GM23338 (cell line): ENCODE data around the gene HELB. TPM values are rescaled to one million over a fixed set of nuclear protein-coding genes. Genes with fewer than 3 reads are reported as not detected.

ENCODE experiments used
- ATAC-seq: fragments of 200-7000 bp; cut with Tn5 transposase; 3 replicates; pipeline ENCODE4 v1.9.1; 2020
- DNase-seq: peaks from one replicate; pipeline ENCODE4 v3.0.0-alpha.2; 2015; ENCODE audit warnings: low spot score
- H2AFZ ChIP-seq: fragments of 200-600 bp; sonication (generic); 2 replicates; pipeline ENCODE4 v1.8.0; 2016; ENCODE audit warnings: antibody characterized with exemption, mild to moderate bottlenecking, moderate library complexity
- H3F3A ChIP-seq: fragments of 200-600 bp; sonication (generic); replicated peaks from 2 replicates; pipeline ENCODE4 v1.8.0; 2017; ENCODE audit warnings: antibody characterized with exemption, mixed run types, low read depth
- H3K27ac ChIP-seq: fragments of 200-600 bp; sonication (generic); 2 replicates; pipeline ENCODE4 v1.6.1; 2016; ENCODE audit warnings: low read depth
- H3K27me3 ChIP-seq: fragments of 200-600 bp; sonication (generic); 2 replicates; pipeline ENCODE4 v1.8.0; 2016; ENCODE audit warnings: mild to moderate bottlenecking, mixed run types, moderate library complexity; ENCODE audit not compliant: insufficient read depth
- H3K36me3 ChIP-seq: fragments of 200-600 bp; sonication (generic); 2 replicates; pipeline ENCODE4 v1.8.0; 2016; ENCODE audit warnings: mild to moderate bottlenecking; ENCODE audit not compliant: insufficient read depth
- H3K4me1 ChIP-seq: fragments of 200-600 bp; sonication (generic); 2 replicates; pipeline ENCODE4 v1.8.0; 2016; ENCODE audit warnings: mild to moderate bottlenecking, moderate library complexity; ENCODE audit not compliant: insufficient read depth
- H3K4me2 ChIP-seq: fragments of 200-600 bp; sonication (generic); 2 replicates; pipeline ENCODE4 v1.7.1; 2017; ENCODE audit warnings: mixed run types
- H3K4me3 ChIP-seq: fragments of 200-600 bp; sonication (generic); 2 replicates; pipeline ENCODE4 v1.6.1; 2016; ENCODE audit warnings: mixed run types
- H3K79me2 ChIP-seq: fragments of 200-600 bp; sonication (generic); replicated peaks from 2 replicates; pipeline ENCODE4 v1.8.0; 2017; ENCODE audit warnings: mild to moderate bottlenecking; ENCODE audit not compliant: insufficient read depth
- H3K9me2 ChIP-seq: fragments of 200-600 bp; sonication (generic); 2 replicates; pipeline ENCODE4 v1.8.0; 2017; ENCODE audit not compliant: insufficient read depth
- H4K20me1 ChIP-seq: fragments of 200-600 bp; sonication (generic); replicated peaks from 2 replicates; pipeline ENCODE4 v1.8.0; 2017; ENCODE audit warnings: mild to moderate bottlenecking; ENCODE audit not compliant: insufficient read depth
- H3K27ac Mint-ChIP-seq: 2 replicates; pipeline ENCODE4 v1.8.0; 2020; ENCODE audit warnings: inconsistent platforms, mild to moderate bottlenecking, moderate library complexity, mixed read lengths
- H3K27me3 Mint-ChIP-seq: 3 replicates; pipeline ENCODE4 v1.8.0; 2022; ENCODE audit warnings: low read depth, mild to moderate bottlenecking, moderate library complexity, mixed read lengths, inconsistent platforms; ENCODE audit not compliant: insufficient read depth, poor library complexity
- H3K36me3 Mint-ChIP-seq: 3 replicates; pipeline ENCODE4 v1.8.0; 2021; ENCODE audit warnings: low read depth, mild to moderate bottlenecking, inconsistent platforms, moderate library complexity, mixed read lengths
- H3K4me1 Mint-ChIP-seq: 3 replicates; pipeline ENCODE4 v1.8.0; 2020; ENCODE audit warnings: mild to moderate bottlenecking, inconsistent platforms, mixed read lengths
- H3K4me3 Mint-ChIP-seq: 3 replicates; pipeline ENCODE4 v1.8.0; 2021; ENCODE audit warnings: moderate library complexity, mild to moderate bottlenecking, inconsistent platforms, mixed read lengths
- H3K9me3 Mint-ChIP-seq: 3 replicates; pipeline ENCODE4 v1.8.0; 2020; ENCODE audit warnings: moderate library complexity, mild to moderate bottlenecking, inconsistent platforms, mixed read lengths
- JUNB ChIP-seq: IDR thresholded peaks from one replicate; pipeline ENCODE4 v1.6.1; 2016; ENCODE audit warnings: antibody characterized with exemption; ENCODE audit not compliant: unreplicated experiment
- POLR2AphosphoS5 ChIP-seq: IDR thresholded peaks from 2 replicates; pipeline ENCODE4 v1.6.1; 2016; ENCODE audit warnings: antibody characterized with exemption, low read depth
- ZNF114 ChIP-seq: fragments of 250-450 bp; sonication (Bioruptor Pico); IDR thresholded peaks from 2 replicates; pipeline ENCODE4 v1.5.0; 2020; ENCODE audit warnings: mild to moderate bottlenecking, moderate library complexity
- ZNF331 ChIP-seq: fragments of 250-450 bp; sonication (Bioruptor Pico); IDR thresholded peaks from 2 replicates; pipeline ENCODE4 v1.5.0; 2020; ENCODE audit warnings: low read depth, mild to moderate bottlenecking, moderate library complexity
- polyA plus RNA-seq: library from polyadenylated mRNA; unstranded; fragments of >200 nt; fragmentation: Nextera tagmentation; extraction: Ambion mirVana; gene quantifications from 2 replicates; pipeline ENCODE4 v1.2.1, GENCODE V29; 2016
- total RNA-seq: library from RNA; depleted of rRNA; stranded (reverse); fragments of >200 nt; shearing (Covaris generic); gene quantifications from 2 replicates; pipeline ENCODE4 v1.2.3, GENCODE V29; 2014
- TF ChIP-seq, protein P1 (sequence below): fragments of 250-450 bp; sonication (Bioruptor Pico); IDR thresholded peaks from 2 replicates; pipeline ENCODE4 v1.5.0; 2020; ENCODE audit warnings: mild to moderate bottlenecking, moderate library complexity
- TF ChIP-seq, protein P2 (sequence below): IDR thresholded peaks from 2 replicates; pipeline ENCODE4 v1.6.1; 2016; ENCODE audit warnings: antibody characterized with exemption

HELB gene
- total and polyA plus RNA-seq, 2 experiments from 2014 or later: 3.1 to 18.2 TPM

DNA sequence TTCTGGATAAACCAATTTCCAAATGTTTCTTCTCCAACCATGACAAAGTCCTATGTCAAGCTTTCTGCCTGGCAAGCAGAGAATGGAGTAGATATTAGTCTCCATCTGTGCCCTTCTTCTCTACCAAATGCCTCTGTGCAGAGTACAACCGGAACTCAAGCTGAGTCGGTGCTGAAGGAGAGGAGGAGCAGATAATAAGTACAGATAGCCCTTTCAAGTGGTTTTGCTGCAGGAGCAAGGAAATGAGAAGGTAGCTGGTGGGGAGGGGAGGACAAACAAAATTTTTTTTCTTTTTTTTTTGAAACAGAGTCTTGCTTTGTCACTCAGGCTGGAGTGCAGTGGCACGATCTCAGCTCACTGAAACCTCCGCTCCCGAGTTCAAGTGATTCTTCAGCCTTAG is 14.2 kb upstream of the HELB start:
- Histone ChIP-seq H3K9me2 (0 out of 2 replicates have a peak, but pooled peaks cover 6% of the 10 kb centered on the region), H3K36me3 (no peaks in the 10 kb centered on the region), H3K79me2 (no peaks in the 10 kb centered on the region), H3K4me1 (no peaks in the 10 kb centered on the region), H3K27ac (no peak overlapping the region), H4K20me1 (no peaks in the 10 kb centered on the region), H3K4me2 (no peak overlapping the region), H3K27me3 (no peaks in the 10 kb centered on the region), H3K4me3 (no peak overlapping the region), H3F3A (no peaks in the 10 kb centered on the region), H2AFZ (0 out of 2 replicates have a peak overlapping the region, but pooled peaks have one; percentile 32)
- Mint-ChIP-seq H3K27ac (no peak overlapping the region), H3K4me3 (no peak overlapping the region), H3K4me1 (no peaks in the 10 kb centered on the region; the same call in 2 of the 3 replicates), H3K27me3 (no peaks in the 10 kb centered on the region), H3K36me3 (no peaks in the 10 kb centered on the region), H3K9me3 (no peaks in the 10 kb centered on the region)
- TF ChIP-seq POLR2AphosphoS5 (no peak), ZNF114 (CRISPR knock-in tag) (no peak), JUNB (no peak), ZNF331 (CRISPR knock-in tag) (no peak)
- TF ChIP-seq, protein P1, sequence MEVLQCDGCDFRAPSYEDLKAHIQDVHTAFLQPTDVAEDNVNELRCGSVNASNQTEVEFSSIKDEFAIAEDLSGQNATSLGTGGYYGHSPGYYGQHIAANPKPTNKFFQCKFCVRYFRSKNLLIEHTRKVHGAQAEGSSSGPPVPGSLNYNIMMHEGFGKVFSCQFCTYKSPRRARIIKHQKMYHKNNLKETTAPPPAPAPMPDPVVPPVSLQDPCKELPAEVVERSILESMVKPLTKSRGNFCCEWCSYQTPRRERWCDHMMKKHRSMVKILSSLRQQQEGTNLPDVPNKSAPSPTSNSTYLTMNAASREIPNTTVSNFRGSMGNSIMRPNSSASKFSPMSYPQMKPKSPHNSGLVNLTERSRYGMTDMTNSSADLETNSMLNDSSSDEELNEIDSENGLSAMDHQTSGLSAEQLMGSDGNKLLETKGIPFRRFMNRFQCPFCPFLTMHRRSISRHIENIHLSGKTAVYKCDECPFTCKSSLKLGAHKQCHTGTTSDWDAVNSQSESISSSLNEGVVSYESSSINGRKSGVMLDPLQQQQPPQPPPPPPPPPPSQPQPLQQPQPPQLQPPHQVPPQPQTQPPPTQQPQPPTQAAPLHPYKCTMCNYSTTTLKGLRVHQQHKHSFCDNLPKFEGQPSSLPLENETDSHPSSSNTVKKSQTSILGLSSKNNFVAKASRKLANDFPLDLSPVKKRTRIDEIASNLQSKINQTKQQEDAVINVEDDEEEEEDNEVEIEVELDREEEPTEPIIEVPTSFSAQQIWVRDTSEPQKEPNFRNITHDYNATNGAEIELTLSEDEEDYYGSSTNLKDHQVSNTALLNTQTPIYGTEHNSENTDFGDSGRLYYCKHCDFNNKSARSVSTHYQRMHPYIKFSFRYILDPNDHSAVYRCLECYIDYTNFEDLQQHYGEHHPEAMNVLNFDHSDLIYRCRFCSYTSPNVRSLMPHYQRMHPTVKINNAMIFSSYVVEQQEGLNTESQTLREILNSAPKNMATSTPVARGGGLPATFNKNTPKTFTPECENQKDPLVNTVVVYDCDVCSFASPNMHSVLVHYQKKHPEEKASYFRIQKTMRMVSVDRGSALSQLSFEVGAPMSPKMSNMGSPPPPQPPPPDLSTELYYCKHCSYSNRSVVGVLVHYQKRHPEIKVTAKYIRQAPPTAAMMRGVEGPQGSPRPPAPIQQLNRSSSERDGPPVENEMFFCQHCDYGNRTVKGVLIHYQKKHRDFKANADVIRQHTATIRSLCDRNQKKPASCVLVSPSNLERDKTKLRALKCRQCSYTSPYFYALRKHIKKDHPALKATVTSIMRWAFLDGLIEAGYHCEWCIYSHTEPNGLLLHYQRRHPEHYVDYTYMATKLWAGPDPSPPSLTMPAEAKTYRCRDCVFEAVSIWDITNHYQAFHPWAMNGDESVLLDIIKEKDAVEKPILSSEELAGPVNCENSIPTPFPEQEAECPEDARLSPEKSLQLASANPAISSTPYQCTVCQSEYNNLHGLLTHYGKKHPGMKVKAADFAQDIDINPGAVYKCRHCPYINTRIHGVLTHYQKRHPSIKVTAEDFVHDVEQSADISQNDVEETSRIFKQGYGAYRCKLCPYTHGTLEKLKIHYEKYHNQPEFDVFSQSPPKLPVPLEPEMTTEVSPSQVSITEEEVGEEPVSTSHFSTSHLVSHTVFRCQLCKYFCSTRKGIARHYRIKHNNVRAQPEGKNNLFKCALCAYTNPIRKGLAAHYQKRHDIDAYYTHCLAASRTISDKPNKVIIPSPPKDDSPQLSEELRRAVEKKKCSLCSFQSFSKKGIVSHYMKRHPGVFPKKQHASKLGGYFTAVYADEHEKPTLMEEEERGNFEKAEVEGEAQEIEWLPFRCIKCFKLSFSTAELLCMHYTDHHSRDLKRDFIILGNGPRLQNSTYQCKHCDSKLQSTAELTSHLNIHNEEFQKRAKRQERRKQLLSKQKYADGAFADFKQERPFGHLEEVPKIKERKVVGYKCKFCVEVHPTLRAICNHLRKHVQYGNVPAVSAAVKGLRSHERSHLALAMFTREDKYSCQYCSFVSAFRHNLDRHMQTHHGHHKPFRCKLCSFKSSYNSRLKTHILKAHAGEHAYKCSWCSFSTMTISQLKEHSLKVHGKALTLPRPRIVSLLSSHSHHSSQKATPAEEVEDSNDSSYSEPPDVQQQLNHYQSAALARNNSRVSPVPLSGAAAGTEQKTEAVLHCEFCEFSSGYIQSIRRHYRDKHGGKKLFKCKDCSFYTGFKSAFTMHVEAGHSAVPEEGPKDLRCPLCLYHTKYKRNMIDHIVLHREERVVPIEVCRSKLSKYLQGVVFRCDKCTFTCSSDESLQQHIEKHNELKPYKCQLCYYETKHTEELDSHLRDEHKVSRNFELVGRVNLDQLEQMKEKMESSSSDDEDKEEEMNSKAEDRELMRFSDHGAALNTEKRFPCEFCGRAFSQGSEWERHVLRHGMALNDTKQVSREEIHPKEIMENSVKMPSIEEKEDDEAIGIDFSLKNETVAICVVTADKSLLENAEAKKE: no peak
- ATAC-seq (no peak), DNase-seq (no peak)

DNA sequence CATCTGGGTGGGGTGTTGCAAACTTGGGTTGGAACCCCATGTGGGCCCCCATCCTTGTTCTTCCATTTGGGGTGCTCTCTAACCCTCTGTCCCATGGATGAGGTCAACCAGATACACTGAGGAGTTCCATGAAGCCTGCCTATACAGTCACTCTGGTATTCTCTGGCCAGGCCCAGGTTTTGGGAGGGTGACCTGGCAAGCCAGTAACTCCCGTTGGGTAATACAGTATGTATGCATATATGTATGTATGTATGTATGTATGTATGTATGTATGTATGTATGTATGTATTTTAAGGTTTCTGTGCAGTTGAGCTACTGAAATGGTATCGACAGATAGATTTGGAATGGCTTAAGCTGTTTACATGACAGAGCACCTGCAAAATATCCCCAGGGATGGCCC is 12.8 kb upstream of the HELB start:
- H3F3A ChIP-seq: no peaks in the 10 kb centered on the region
- H3K4me1 Mint-ChIP-seq: no peaks in the 10 kb centered on the region; the same call in 2 of the 3 replicates
- no peaks in the 10 kb centered on the region for H4K20me1 ChIP-seq
- H3K9me2 ChIP-seq: 0 out of 2 replicates have a peak, but pooled peaks cover 2% of the 10 kb centered on the region
- no peak for DNase-seq
- no peak overlapping the region for H3K4me3 Mint-ChIP-seq
- no peak overlapping the region for H3K4me3 ChIP-seq
- no peak overlapping the region for H3K4me2 ChIP-seq
- H3K79me2 ChIP-seq: no peaks in the 10 kb centered on the region
- no peak overlapping the region for H3K27ac Mint-ChIP-seq
- no peaks in the 10 kb centered on the region for H3K27me3 ChIP-seq
- H3K36me3 Mint-ChIP-seq: no peaks in the 10 kb centered on the region
- H3K27me3 Mint-ChIP-seq: no peaks in the 10 kb centered on the region
- H3K4me1 ChIP-seq: no peaks in the 10 kb centered on the region
- no peak overlapping the region for H3K27ac ChIP-seq
- no peak overlapping the region for H2AFZ ChIP-seq
- no peaks in the 10 kb centered on the region for H3K9me3 Mint-ChIP-seq
- no peaks in the 10 kb centered on the region for H3K36me3 ChIP-seq
- no peak for ATAC-seq
- no peak for TF ChIP-seq ZNF114 (CRISPR knock-in tag)
- TF ChIP-seq, protein P1: no peak
- TF ChIP-seq, protein P2, sequence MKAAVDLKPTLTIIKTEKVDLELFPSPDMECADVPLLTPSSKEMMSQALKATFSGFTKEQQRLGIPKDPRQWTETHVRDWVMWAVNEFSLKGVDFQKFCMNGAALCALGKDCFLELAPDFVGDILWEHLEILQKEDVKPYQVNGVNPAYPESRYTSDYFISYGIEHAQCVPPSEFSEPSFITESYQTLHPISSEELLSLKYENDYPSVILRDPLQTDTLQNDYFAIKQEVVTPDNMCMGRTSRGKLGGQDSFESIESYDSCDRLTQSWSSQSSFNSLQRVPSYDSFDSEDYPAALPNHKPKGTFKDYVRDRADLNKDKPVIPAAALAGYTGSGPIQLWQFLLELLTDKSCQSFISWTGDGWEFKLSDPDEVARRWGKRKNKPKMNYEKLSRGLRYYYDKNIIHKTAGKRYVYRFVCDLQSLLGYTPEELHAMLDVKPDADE: no peak
